Smooth muscle cell (in vitro differentiated cells): ENCODE measurements around the gene GAST. TPM values are rescaled to one million over a fixed set of nuclear protein-coding genes. Genes with fewer than 3 reads are reported as not detected.

ENCODE experiments used
- DNase-seq: peaks from one replicate; lab custom pipeline; 2025; ENCODE audit not compliant: unreplicated experiment; lab: John Stamatoyannopoulos, UW
- H2AFZ ChIP-seq: fragments of 200-600 bp; sonication (generic); 2 replicates; pipeline ENCODE4 v1.6.0; 2016; ENCODE audit warnings: antibody characterized with exemption, low read depth, mild to moderate bottlenecking
- H3F3A ChIP-seq: fragments of 200-600 bp; sonication (generic); 2 replicates; pipeline ENCODE4 v1.6.0; 2017; ENCODE audit warnings: antibody characterized with exemption, low read depth
- H3K27ac ChIP-seq: fragments of 200-600 bp; sonication (generic); 2 replicates; pipeline ENCODE4 v1.5.1; 2016; ENCODE audit warnings: low read depth, mild to moderate bottlenecking
- H3K27me3 ChIP-seq: fragments of 200-600 bp; sonication (generic); 2 replicates; pipeline ENCODE4 v1.6.1; 2016; ENCODE audit warnings: low read depth, mild to moderate bottlenecking
- H3K36me3 ChIP-seq: fragments of 200-600 bp; sonication (generic); 2 replicates; pipeline ENCODE4 v1.5.1; 2016; ENCODE audit warnings: low read depth
- H3K4me1 ChIP-seq: fragments of 200-600 bp; sonication (generic); 2 replicates; pipeline ENCODE4 v1.5.1; 2016; ENCODE audit warnings: low read depth
- H3K4me2 ChIP-seq: fragments of 200-600 bp; sonication (generic); 2 replicates; pipeline ENCODE4 v1.6.0; 2016; ENCODE audit warnings: mild to moderate bottlenecking
- H3K4me3 ChIP-seq: fragments of 200-600 bp; sonication (generic); 2 replicates; pipeline ENCODE4 v1.5.1; 2016; ENCODE audit warnings: mild to moderate bottlenecking
- H3K79me2 ChIP-seq: fragments of 200-600 bp; sonication (generic); 2 replicates; pipeline ENCODE4 v1.6.0; 2016; ENCODE audit warnings: low read depth, mild to moderate bottlenecking
- H3K9ac ChIP-seq: fragments of 200-600 bp; sonication (generic); 2 replicates; pipeline ENCODE4 v1.6.0; 2016; ENCODE audit warnings: low read depth
- H3K9me3 ChIP-seq: fragments of 200-600 bp; sonication (generic); replicated peaks from 2 replicates; pipeline ENCODE4 v1.5.1; 2016; ENCODE audit warnings: low read depth
- H4K20me1 ChIP-seq: fragments of 200-600 bp; sonication (generic); 2 replicates; pipeline ENCODE4 v1.6.0; 2016; ENCODE audit warnings: low read depth
- WGBS: methylation state at CpG from one replicate; pipeline ENCODE4 v1.1.7; 2016; ENCODE audit warnings: low lambda C conversion rate; 5-methylcytosine and 5-hydroxymethylcytosine counted together
- polyA plus RNA-seq: library from polyadenylated mRNA; unstranded; fragments of >200 nt; fragmentation: Nextera tagmentation; extraction: Ambion mirVana; gene quantifications from 2 replicates; pipeline ENCODE4 v1.2.1, GENCODE V29; 2016
- total RNA-seq: library from RNA; depleted of rRNA; stranded (reverse); fragments of >200 nt; gene quantifications from 2 replicates; pipeline ENCODE4 v1.2.3, GENCODE V29; 2014
- TF ChIP-seq, protein P1 (sequence below): fragments of 200-600 bp; sonication (generic); IDR thresholded peaks from 2 replicates; pipeline ENCODE4 v1.5.1; 2017; ENCODE audit warnings: borderline replicate concordance, mild to moderate bottlenecking, antibody characterized with exemption; ENCODE audit not compliant: insufficient read depth, poor library complexity, severe bottlenecking

GAST gene
- total and polyA plus RNA-seq, 2 experiments from 2014 or later: 1.2 TPM; not detected in 1

GRCh38 chr17:41730479-41730878 lies 18.3 kb downstream of the GAST start:
- Histone ChIP-seq H3K4me3 (no peak overlapping the region), H3K4me1 (peaks cover 11% of the 10 kb centered on the region), H3K79me2 (no peaks in the 10 kb centered on the region), H3K4me2 (no peak overlapping the region), H4K20me1 (no peaks in the 10 kb centered on the region), H2AFZ (no peak overlapping the region), H3K9ac (no peak overlapping the region), H3K27me3 (peaks cover 55% of the 10 kb centered on the region), H3K36me3 (no peaks in the 10 kb centered on the region), H3K27ac (no peak overlapping the region), H3K9me3 (no peaks in the 10 kb centered on the region), H3F3A (no peaks in the 10 kb centered on the region)
- WGBS: 66% methylated on average over 4 of the region's 4 CpGs
- DNase-seq: no peak
- TF ChIP-seq, protein P1, sequence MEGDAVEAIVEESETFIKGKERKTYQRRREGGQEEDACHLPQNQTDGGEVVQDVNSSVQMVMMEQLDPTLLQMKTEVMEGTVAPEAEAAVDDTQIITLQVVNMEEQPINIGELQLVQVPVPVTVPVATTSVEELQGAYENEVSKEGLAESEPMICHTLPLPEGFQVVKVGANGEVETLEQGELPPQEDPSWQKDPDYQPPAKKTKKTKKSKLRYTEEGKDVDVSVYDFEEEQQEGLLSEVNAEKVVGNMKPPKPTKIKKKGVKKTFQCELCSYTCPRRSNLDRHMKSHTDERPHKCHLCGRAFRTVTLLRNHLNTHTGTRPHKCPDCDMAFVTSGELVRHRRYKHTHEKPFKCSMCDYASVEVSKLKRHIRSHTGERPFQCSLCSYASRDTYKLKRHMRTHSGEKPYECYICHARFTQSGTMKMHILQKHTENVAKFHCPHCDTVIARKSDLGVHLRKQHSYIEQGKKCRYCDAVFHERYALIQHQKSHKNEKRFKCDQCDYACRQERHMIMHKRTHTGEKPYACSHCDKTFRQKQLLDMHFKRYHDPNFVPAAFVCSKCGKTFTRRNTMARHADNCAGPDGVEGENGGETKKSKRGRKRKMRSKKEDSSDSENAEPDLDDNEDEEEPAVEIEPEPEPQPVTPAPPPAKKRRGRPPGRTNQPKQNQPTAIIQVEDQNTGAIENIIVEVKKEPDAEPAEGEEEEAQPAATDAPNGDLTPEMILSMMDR: no peak

GRCh38 chr17:41731836-41732235 lies 19.7 kb downstream of the GAST start:
- Histone ChIP-seq H3F3A (no peaks in the 10 kb centered on the region), H3K4me1 (peaks cover 11% of the 10 kb centered on the region), H3K9me3 (no peaks in the 10 kb centered on the region), H4K20me1 (no peaks in the 10 kb centered on the region), H3K27me3 (peaks cover 68% of the 10 kb centered on the region), H3K79me2 (no peaks in the 10 kb centered on the region), H2AFZ (no peak overlapping the region), H3K4me2 (no peak overlapping the region), H3K4me3 (no peak overlapping the region), H3K27ac (no peak overlapping the region), H3K36me3 (no peaks in the 10 kb centered on the region), H3K9ac (no peak overlapping the region)
- no peak for DNase-seq
- WGBS: 71% methylated on average over 2 of the region's 3 CpGs
- TF ChIP-seq, protein P1: no peak

- 28% methylated on average over 19 of the region's 40 CpGs for WGBS
- H2AFZ ChIP-seq: no peak overlapping the region
- H3K9me3 ChIP-seq: no peaks in the 10 kb centered on the region
- no peaks in the 10 kb centered on the region for H4K20me1 ChIP-seq
- H3F3A ChIP-seq: no peaks in the 10 kb centered on the region
- H3K9ac ChIP-seq: no peak overlapping the region
- H3K4me1 ChIP-seq: peaks cover 11% of the 10 kb centered on the region
- no peak overlapping the region for H3K27ac ChIP-seq
- H3K79me2 ChIP-seq: no peaks in the 10 kb centered on the region
- H3K4me3 ChIP-seq: peak overlapping the region; percentile 46
- TF ChIP-seq, protein P1: no peak
- H3K36me3 ChIP-seq: no peaks in the 10 kb centered on the region
- H3K27me3 ChIP-seq: peaks cover 79% of the 10 kb centered on the region
- H3K4me2 ChIP-seq: peak overlapping the region; percentile 87
- DNase-seq: no peak
Measured at GRCh38 chr17:41733348-41734138, 21.4 kb downstream of the GAST start.
